ENCODE results near the gene ANO1.

ANO1 gene

DNA sequence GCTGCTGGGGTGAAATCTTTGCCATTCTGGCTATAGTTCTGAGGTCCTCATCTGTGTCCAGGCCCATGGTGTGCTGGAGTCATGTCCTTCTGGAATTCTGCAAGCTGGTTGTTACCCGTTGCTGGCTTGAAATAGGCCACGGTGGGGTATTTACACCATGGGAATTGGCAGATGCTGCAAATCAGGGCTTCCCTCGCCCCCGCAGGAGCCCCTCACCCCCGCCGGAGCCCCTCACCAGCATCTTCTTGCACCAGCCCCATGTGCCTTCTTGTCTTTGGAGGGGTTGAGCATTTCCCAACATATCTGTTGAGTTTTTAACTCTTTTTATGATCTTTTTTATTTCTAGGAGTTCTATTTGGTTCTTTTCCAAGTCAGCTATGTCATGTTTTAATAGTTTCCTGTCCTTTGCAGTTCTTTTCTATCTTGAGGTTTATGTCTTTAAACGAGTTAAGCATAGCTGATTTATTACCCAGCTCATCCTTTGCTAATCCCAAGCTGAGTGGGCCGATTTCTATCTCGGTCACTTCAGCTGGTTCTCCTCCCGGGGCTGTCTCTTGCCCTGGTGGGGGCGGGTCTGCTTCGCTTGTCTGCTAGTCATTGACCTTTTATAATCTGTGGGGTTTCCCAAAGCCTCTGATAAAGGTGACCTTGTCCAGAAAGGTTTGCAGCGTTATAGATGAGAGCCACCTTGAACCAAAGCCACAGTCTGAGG is 17.6 kb downstream of the ANO1 start:
- no peak for DNase-seq

- DNase-seq, result no peak
Observed at GRCh38 chr11:70097783-70098563, 19.9 kb downstream of the ANO1 start.

GRCh38 chr11:70098936-70099335 is 20.8 kb downstream of the ANO1 start:
- no peak for DNase-seq

DNA sequence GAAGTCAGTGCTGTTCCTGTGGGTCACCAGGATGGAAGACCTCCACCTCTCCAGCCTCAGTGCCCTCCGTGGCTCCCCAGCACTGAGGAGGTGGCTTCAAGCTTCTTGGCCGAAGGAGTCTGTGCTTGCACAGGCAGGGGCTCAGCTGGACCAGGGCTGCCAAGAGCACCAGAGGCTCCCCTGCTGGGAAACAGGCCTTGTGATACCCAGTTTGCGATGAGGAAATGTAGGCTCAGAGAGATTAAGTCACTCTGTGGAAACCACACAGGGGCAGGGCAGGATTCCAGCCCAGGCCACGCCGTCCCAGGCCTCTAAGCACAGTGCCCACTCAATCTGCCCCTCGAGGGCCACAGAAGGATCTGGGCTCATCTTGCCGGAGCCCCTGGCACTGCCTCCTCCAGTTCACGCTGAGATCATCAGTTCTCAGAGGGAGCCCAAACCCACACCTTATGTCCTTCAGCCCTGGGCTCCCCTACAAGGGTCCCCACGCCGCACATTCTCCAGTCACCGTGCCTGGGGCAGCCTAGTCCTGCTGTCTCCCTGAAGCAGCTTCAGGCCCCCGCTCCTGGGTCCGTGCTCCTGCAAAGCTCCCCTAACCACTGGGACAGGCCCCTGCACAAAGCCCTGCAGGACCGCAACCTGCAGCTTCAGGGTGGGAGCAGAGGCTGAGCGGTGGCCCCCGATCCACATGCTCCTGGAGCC is 21.6 kb downstream of the ANO1 start:
- no peak for DNase-seq

GRCh38 chr11:70100280-70100603 is 22.1 kb downstream of the ANO1 start:
- DNase-seq, result no peak

- no peak for DNase-seq
Observed at GRCh38 chr11:70100791-70101190, 22.7 kb downstream of the ANO1 start.

DNA sequence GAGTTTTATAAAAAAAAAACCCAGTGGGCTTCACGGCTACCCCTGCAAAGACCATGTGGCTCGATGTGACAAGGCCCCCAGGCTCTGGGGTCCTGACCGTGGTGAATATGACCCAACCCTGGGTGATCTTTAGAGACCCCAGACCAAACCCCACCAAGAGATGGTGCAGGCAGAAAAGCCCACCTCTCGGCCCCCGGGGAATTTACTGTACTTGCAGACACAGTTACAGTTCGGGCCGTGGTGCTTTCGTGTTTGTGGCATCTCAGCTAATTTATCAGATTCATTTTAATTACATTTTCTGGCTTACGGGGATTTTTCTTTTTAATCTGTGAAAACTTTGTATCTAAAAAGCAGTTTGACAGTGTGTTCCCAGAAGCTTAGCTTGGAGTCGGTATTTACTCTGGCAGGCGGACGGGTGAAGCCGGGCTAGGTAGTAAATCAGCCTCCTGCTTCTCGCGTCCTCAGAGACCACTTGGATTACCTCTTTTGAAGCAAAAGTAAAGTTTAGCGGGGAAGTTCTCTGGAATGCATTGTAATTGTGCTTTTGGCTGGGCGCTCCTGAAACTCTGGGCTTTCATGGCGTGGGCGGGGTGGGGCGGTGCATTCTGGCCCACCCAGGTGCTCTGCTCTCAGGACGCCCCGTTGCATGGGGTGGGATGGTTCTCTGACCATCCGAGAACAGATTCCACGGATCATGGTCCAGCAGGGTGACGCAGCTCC is 25.3 kb downstream of the ANO1 start:
- no peak for DNase-seq

DNA sequence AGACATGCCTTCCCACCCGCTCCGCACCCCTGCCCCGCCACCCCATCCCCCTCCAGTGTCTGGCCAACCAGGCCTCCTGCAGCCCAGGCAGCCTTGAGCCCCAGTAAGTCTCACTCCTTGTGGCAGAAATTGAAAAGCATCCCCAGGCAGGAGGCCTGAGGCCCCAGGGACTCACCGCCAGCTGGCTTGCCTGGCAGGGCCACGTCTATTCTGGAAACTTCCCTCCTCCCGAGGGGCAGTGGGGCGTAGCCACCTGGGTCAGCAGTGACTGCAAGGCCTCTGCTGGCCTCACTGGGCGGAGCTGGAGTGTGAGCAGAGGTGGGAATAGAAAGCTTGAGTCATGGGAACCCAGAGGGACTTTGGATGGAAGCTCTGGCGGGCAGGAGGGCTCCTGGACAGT is 26.3 kb downstream of the ANO1 start:
- no peak for DNase-seq

GRCh38 chr11:70104961-70105360 is 26.8 kb downstream of the ANO1 start:
- DNase-seq, result no peak

DNA sequence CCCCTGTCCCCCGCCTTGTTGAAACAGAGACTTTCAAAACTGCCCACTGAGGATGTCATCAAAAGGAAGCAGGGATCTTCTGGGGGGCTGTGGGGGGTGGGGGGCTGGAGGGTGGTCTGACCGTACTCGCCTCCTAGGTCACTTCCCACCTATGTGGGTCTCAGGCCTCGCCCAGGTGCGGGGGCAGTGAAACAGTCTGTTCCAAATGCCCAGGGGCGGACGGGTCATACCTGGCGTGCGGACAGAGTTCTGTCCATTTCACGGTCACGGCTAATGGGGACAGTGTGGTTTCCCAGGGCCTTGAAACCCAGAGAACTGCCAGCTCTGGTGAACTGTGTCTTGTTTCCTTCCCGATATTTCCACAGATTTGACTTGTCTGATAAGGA is 27.2 kb downstream of the ANO1 start:
- no peak for DNase-seq

- DNase-seq, result no peak
Observed at GRCh38 chr11:70105755-70106571, 27.8 kb downstream of the ANO1 start.

DNA sequence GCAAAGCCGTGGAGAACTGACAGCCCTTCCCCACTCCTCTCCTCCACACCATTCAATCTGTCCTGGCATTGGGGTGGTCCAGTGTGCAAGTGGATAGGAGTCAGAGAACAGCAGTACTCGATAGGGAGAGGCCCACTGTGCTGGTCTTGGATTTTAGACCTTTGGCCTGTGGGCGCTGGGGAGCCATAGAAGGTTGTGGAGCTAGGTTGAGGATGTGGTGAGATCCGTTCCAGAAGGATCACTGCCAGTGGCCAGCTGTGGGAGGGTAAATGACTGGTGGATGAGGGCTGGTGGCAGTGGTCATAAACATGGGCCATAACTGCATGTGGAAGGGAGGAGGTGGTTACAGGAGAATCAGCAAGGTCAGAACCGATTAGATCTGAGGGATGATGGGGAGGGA is 28.6 kb downstream of the ANO1 start:
- no peak for DNase-seq

DNA sequence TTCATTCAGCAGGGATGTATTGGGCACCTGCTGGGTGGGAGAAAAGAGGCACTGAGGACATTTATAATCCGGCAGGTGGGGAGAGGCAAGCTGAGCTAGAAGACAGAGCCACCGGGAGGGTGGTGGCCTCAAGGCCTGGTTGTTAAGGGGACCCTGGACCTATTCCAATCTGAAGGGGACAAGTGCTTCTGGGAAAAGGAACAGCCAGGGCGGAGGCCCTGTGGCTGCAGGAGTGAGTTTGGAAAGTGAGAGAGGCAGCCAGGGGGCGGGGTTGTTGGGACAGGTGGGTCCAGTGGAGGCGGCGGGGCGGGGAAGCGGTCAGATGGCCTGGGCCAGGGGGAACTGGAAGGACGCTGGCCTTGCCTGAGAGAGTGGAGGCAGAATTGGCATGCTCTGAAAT is 29.1 kb downstream of the ANO1 start:
- DNase-seq, result no peak

DNA sequence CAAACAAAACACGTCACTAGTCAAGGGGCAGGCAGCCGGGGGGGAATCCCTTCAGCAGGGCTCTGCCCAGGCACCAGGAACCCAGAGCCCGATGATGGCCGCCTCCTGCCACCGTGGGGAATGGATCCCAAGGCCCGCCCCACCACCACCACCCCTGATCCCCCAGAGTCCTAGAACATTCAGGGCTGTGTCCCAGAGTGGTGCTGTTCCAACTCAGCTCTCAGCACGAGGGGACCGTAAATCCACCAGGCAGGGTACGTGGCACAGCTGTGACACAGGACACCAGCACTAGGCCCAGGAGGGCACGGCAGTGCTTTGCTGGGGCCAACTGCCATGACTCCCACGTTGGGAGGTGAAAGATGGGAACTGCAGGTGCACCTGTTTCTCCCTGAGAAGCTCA is 29.6 kb downstream of the ANO1 start:
- no peak for DNase-seq

DNA sequence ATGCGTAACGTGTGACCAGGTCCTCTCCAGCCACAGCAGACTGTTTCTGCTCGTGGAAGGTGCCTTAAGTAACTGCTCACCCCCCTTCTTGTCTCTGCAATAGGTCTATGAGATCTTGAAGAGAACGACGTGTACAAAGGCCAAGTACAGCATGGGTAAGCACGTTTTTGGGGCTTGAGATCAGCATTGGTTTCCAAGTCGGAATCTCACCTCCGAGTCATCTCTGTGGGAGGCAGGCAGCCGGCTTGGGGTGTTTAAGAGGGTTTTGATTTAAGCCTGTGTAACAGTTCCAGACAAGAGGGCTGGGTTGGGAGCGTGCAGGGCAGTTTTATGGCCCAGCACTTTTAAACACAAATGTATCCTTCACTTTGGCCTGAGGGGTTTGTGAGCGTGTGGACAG is 30.1 kb downstream of the ANO1 start:
- DNase-seq, result no peak

- no peak for DNase-seq
Observed at GRCh38 chr11:70109006-70109405, 30.9 kb downstream of the ANO1 start.

- DNase-seq, result no peak
Observed at GRCh38 chr11:70109903-70110302, 31.8 kb downstream of the ANO1 start.

DNA sequence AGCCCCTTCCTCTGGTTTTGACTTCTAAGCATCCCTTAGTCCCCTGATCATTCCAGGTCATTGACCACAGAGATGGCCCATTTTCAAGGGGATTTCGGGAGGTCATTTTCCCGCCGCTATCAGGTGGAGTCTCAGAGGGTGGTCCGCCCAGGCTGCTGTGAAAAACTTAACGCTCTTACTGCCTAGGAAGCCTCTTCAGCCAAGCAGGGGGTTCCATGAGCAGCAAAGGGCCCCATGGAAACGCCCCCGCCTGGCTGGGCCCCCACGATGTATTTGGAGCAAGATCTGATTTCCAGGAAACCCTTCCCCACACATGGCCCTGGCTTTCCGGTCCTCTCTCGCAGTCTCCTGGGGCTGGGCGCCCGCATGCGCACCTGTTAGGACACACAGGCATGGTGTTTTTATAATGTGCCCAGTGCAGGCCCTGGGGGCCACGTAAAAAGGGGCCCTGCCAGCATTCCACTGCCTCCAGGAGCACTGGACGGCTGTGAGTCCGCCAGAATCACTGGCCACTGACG is 32.5 kb downstream of the ANO1 start:
- DNase-seq, result no peak

DNA sequence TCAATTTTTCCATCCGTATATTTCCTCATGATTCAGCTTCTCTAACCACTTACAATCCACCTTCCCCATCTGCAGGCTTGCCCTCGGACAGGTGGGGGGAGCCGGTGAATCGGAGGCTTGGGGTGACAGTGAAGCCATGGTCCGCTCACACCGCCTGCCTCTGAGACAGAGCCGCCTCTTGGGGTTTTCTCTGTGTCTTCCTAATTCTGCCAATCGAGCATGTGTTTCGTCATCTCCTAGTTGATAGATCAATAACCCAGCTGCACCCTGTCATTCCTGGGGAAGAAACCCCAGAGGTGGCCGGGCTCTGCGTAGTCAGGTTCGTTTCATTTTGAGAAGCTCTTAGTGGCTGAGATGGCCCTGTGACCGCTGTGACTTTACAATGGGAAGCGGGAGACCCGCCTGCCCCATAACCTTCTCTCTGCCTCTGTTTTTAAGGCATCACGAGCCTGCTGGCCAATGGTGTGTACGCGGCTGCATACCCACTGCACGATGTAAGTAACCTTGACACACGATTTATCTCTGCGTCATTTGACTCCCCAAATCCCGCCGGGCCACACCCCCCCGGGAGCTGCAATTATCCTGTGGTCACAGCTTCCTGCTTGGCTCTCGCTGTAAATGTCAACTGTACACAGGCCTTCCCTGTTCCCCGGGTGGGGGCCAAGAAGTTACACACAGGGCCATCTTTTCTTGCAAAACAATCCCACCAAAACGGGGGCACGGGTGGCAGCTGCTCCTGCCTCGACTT is 33.3 kb downstream of the ANO1 start:
- DNase-seq, result no peak

- DNase-seq, result no peak
Observed at GRCh38 chr11:70112017-70112434, 33.9 kb downstream of the ANO1 start.
